A673 (cell line): ENCODE data around the gene SSC5D. TPM values are rescaled to one million over a fixed set of nuclear protein-coding genes. Genes with fewer than 3 reads are reported as not detected.

Experiments
- BruUV-seq: library from RNA; stranded (reverse); fragments of 400-500 nt; replicated peaks from 2 replicates; lab custom pipeline; 2021; lab: Mats Ljungman, UMichigan
- CTCF ChIA-PET: fragments of 300-600 bp; sonication (Branson Sonifier 250); formaldehyde crosslinking; loops from one replicate; lab custom pipeline; 2022; ENCODE audit warnings: antibody characterized with exemption; lab: Charles Lee
- POLR2A ChIA-PET: fragments of 300-600 bp; sonication (Branson Sonifier 250); formaldehyde crosslinking; loops from one replicate; lab custom pipeline; 2022; ENCODE audit warnings: antibody characterized with exemption; ENCODE audit not compliant: low non-redundant PET; lab: Charles Lee
- DNase-seq: peaks from one replicate; pipeline ENCODE4 v3.0.0-alpha.2; 2015; ENCODE audit warnings: low spot score
- H3K27ac ChIP-seq: fragments of 200-600 bp; sonication (generic); 2 replicates; pipeline ENCODE4 v1.5.1; 2016; ENCODE audit warnings: mixed run types, low read depth, mild to moderate bottlenecking, mixed read lengths, antibody characterized with exemption, low read length; ENCODE audit not compliant: poor library complexity, severe bottlenecking
- H3K27me3 ChIP-seq: fragments of 200-600 bp; sonication (generic); replicated peaks from 2 replicates; pipeline ENCODE4 v1.6.1; 2017; ENCODE audit warnings: mixed run types, low read depth, mild to moderate bottlenecking, mixed read lengths, antibody characterized with exemption, low read length; ENCODE audit not compliant: insufficient read depth, poor library complexity
- H3K36me3 ChIP-seq: fragments of 200-600 bp; sonication (generic); 2 replicates; pipeline ENCODE4 v1.6.1; 2016; ENCODE audit warnings: mixed run types, mild to moderate bottlenecking, mixed read lengths, antibody characterized with exemption, low read length; ENCODE audit not compliant: insufficient read depth, poor library complexity, severe bottlenecking
- H3K4me1 ChIP-seq: fragments of 200-600 bp; sonication (generic); 2 replicates; pipeline ENCODE4 v1.6.1; 2017; ENCODE audit warnings: mixed run types, mild to moderate bottlenecking, mixed read lengths, antibody characterized with exemption, low read length; ENCODE audit not compliant: insufficient read depth, poor library complexity, severe bottlenecking
- H3K4me3 ChIP-seq: fragments of 200-600 bp; sonication (generic); 2 replicates; pipeline ENCODE4 v1.5.1; 2016; ENCODE audit warnings: low read depth, mixed run types, mild to moderate bottlenecking, mixed read lengths, low read length; ENCODE audit not compliant: poor library complexity, severe bottlenecking
- H3K9me3 ChIP-seq: fragments of 200-600 bp; sonication (generic); 2 replicates; pipeline ENCODE4 v1.6.1; 2016; ENCODE audit warnings: mixed run types, low read depth, mild to moderate bottlenecking, mixed read lengths, antibody characterized with exemption, low read length; ENCODE audit not compliant: poor library complexity, severe bottlenecking
- CTCF ChIP-seq: fragments of 300-800, 200-600 bp; sonication (generic); conservative IDR thresholded peaks from 2 replicates; pipeline ENCODE4 v1.5.1; 2017; ENCODE audit warnings: low read depth, mild to moderate bottlenecking, antibody characterized with exemption, low read length, moderate library complexity, mixed read lengths
- EZH2 ChIP-seq: fragments of 200-600 bp; sonication (generic); IDR thresholded peaks from 2 replicates; pipeline ENCODE4 v1.6.1; 2017; ENCODE audit warnings: borderline replicate concordance, low read depth, mild to moderate bottlenecking, mixed read lengths, antibody characterized with exemption, low read length; ENCODE audit not compliant: poor library complexity, severe bottlenecking
- intact Hi-C: fragments of 100-400 bp; cut with micrococcal nuclease; formaldehyde crosslinking; loops from one replicate; pipeline ENCODE4 v1.10.0; 2022; ENCODE audit not compliant: unreplicated experiment
- total RNA-seq: library from RNA; stranded (reverse); gene quantifications from 2 replicates; pipeline ENCODE4 v1.2.3, GENCODE V29; 2021

SSC5D gene
- total RNA-seq, 1 experiment from 2014 or later: 1.4 TPM

- POLR2A ChIA-PET: no interaction called here
- no peak for DNase-seq
Measured at GRCh38 chr19:55473225-55474012, 14.8 kb upstream of the SSC5D start.

GRCh38 chr19:55474269-55475265 lies 13.7 kb upstream of the SSC5D start:
- H3K27ac ChIP-seq: no peak overlapping the region
- no peaks in the 10 kb centered on the region for H3K27me3 ChIP-seq
- intact Hi-C loops: no loop called here
- BruUV-seq: no TSS peak
- DNase-seq: no peak
- ChIA-PET CTCF (interaction anchor here (0.5 kb wide), 1 partner anchor 875 kb away, joined by 4 read pairs; no protein-coding TSS in a partner anchor), POLR2A (no interaction called here)
- no peaks in the 10 kb centered on the region for H3K36me3 ChIP-seq
- H3K4me3 ChIP-seq: no peak overlapping the region
- TF ChIP-seq CTCF (no peak), EZH2 (no peak)
- peaks cover 14% of the 10 kb centered on the region for H3K4me1 ChIP-seq
- no peaks in the 10 kb centered on the region for H3K9me3 ChIP-seq

More at GRCh38 chr19:55473225-55474012, 14.8 kb upstream of the SSC5D start:
- no TSS peak for BruUV-seq
- TF ChIP-seq CTCF (no peak), EZH2 (no peak)
- no peaks in the 10 kb centered on the region for H3K36me3 ChIP-seq
- H3K4me3 ChIP-seq: no peak overlapping the region
- no peaks in the 10 kb centered on the region for H3K9me3 ChIP-seq
- no peak overlapping the region for H3K27ac ChIP-seq
- no peaks in the 10 kb centered on the region for H3K27me3 ChIP-seq
- CTCF ChIA-PET: interaction anchor here (0.5 kb wide), 1 partner anchor 113 kb away, joined by 8 read pairs; no protein-coding TSS in a partner anchor
- H3K4me1 ChIP-seq: peaks cover 14% of the 10 kb centered on the region
- intact Hi-C loops: no loop called here

GRCh38 chr19:55476100-55476775 lies 12.0 kb upstream of the SSC5D start, which contains the start of gene ZNF628:
Gene ZNF628 (plus strand): TSS chr19:55476617. CDS start chr19:55479911, 3,294 bp downstream.
- TF ChIP-seq EZH2: no peak
- no peak for TF ChIP-seq CTCF
- H3K9me3 ChIP-seq: no peaks in the 10 kb centered on the region
- peaks cover 14% of the 10 kb centered on the region for H3K4me1 ChIP-seq
- no peaks in the 10 kb centered on the region for H3K27me3 ChIP-seq
- no peaks in the 10 kb centered on the region for H3K36me3 ChIP-seq
- H3K27ac ChIP-seq: peak within 1 kb of the TSS; percentile 92
- no TSS peak for BruUV-seq
- intact Hi-C loops: no loop called here
- POLR2A ChIA-PET: interaction anchor here (0.6 to 0.8 kb wide), 4 partner anchors 23 to 271 kb away, joined by 3 to 4 read pairs (median 3); partner anchors contain the start of gene CCDC106
- H3K4me3 ChIP-seq: peak within 1 kb of the TSS; percentile 56
- peak; percentile 99 for DNase-seq
- CTCF ChIA-PET: interaction anchor here (0.7 to 1.6 kb wide), 4 partner anchors 8 to 156 kb away, joined by 4 to 8 read pairs (median 8); no protein-coding TSS in a partner anchor
